ENCODE results near the gene TRIM21.

- TF ChIP-seq, protein P1, sequence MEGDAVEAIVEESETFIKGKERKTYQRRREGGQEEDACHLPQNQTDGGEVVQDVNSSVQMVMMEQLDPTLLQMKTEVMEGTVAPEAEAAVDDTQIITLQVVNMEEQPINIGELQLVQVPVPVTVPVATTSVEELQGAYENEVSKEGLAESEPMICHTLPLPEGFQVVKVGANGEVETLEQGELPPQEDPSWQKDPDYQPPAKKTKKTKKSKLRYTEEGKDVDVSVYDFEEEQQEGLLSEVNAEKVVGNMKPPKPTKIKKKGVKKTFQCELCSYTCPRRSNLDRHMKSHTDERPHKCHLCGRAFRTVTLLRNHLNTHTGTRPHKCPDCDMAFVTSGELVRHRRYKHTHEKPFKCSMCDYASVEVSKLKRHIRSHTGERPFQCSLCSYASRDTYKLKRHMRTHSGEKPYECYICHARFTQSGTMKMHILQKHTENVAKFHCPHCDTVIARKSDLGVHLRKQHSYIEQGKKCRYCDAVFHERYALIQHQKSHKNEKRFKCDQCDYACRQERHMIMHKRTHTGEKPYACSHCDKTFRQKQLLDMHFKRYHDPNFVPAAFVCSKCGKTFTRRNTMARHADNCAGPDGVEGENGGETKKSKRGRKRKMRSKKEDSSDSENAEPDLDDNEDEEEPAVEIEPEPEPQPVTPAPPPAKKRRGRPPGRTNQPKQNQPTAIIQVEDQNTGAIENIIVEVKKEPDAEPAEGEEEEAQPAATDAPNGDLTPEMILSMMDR (IDR thresholded peaks at IDR 0.05; ENCODE audit: low read length) = no peak
- no peak for TF ChIP-seq EZH2 (IDR thresholded peaks at IDR 0.05; ENCODE audit: borderline replicate concordance, low read length)
These were observed 23.3 kb upstream of the TRIM21 start for GRCh38 chr11:4416816-4417215.

Data from OCI-LY1 (cell line).